GM10248 (cell line): ENCODE results near the gene SSTR4.

ENCODE experiments used
- CTCF ChIA-PET: fragments of 300-600 bp; sonication (Branson Sonifier 250); formaldehyde crosslinking; extraction: SDS; loops from one replicate; lab custom pipeline; 2021; ENCODE audit warnings: antibody characterized with exemption; lab: Yijun Ruan, JAX
- POLR2A ChIA-PET: fragments of 350-650 bp; sonication (Branson Sonifier 250); formaldehyde crosslinking; extraction: SDS; loops from one replicate; lab custom pipeline; 2020; ENCODE audit warnings: antibody characterized with exemption; lab: Yijun Ruan, JAX
- DNase-seq: peaks from one replicate; pipeline ENCODE4 v3.0.0; 2012; ENCODE audit errors: extremely low spot score
- CTCF ChIP-seq: IDR thresholded peaks from 2 replicates; pipeline ENCODE4 v1.5.1; 2012; ENCODE audit warnings: mild to moderate bottlenecking, low read depth; ENCODE audit errors: extremely low read depth, missing control alignments, control extremely low read depth

SSTR4 gene

GRCh38 chr20:23047001-23047737 is 12.1 kb downstream of the SSTR4 start:
- ChIA-PET POLR2A (no interaction called here), CTCF (interaction anchor here (1.1 kb wide), 1 partner anchor 188 kb away, joined by 3 read pairs; no protein-coding TSS in a partner anchor)
- TF ChIP-seq CTCF, result no peak
- no peak for DNase-seq

DNA sequence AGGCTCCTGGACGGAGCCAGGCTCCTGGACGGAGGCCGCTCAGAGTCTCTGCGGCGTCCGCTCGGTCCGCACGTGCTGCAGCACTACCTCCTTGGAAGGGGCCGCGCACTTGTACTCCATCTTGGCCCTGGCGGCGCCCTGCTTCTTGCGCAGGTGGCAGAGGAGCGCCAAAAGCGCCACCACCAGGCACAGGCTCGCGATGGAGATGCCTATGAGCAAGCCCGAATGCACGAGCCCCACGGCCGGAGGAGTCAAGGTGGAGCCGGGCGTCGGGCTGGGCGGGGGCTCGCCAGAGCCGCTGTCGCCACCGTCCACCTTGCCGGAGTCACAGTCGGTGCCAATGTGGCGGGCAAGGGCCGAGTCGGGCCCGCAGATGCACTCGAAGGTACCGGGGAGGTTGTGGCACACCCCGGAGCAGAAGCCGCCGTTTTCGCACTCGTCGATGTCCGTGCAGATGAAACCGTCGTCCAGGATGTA is 12.7 kb downstream of the SSTR4 start:
- TF ChIP-seq CTCF, result no peak
- CTCF ChIA-PET, result interaction anchor here (4.6 kb wide), 1 partner anchor 13 kb away, joined by 23 read pairs; no protein-coding TSS in a partner anchor
- POLR2A ChIA-PET, result no interaction called here
- DNase-seq, result no peak

DNA sequence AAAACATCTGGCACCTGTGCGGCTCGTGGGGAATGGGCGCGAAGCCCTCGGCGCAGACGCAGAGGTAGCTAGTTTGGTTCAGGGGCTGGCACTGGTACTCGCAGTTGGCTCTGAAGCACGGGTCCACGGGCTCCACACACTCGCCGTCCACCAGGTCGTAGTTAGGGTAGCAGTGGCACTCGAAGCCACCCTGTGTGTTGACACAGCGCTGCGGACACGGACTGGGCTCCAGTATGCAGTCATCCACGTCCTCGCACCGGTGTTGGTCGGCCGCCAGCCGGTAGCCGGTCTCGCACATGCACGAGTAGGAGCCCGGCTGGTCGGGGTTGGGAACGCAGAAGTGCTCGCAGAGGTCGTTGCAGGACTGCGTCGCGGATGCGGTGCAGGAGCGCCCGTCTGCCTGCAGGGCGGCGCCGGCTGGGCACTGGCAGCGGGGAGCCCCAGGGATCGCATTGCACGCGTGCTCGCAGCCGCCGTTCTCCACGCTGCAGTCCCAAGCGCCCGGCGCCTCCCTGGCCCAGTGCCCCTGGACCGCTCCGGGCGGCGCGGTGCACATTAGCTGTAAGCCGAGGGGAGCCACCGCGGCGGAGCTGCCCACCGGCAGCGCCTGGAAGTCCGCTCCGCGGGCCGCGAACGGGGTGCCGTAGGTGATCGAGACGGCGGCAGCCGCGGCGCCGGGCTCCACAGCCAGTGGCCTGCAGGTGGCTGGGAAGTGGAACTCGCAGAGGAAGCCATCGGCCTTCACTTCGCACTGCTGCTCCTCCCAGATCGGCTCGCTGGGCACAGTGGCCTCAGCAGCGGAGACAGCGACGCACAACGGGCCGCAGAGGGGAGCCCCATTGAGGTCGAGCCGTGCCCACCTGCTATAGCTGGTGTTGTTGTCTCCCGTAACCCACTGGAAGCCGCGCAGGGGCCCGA is 13.4 kb downstream of the SSTR4 start:
- ChIA-PET POLR2A (no interaction called here), CTCF (interaction anchor here (0.7 to 4.6 kb wide), 4 partner anchors 10 to 186 kb away, joined by 3 to 23 read pairs (median 6); no protein-coding TSS in a partner anchor)
- TF ChIP-seq CTCF, result peak; percentile 26
- peak; percentile 40 for DNase-seq

DNA sequence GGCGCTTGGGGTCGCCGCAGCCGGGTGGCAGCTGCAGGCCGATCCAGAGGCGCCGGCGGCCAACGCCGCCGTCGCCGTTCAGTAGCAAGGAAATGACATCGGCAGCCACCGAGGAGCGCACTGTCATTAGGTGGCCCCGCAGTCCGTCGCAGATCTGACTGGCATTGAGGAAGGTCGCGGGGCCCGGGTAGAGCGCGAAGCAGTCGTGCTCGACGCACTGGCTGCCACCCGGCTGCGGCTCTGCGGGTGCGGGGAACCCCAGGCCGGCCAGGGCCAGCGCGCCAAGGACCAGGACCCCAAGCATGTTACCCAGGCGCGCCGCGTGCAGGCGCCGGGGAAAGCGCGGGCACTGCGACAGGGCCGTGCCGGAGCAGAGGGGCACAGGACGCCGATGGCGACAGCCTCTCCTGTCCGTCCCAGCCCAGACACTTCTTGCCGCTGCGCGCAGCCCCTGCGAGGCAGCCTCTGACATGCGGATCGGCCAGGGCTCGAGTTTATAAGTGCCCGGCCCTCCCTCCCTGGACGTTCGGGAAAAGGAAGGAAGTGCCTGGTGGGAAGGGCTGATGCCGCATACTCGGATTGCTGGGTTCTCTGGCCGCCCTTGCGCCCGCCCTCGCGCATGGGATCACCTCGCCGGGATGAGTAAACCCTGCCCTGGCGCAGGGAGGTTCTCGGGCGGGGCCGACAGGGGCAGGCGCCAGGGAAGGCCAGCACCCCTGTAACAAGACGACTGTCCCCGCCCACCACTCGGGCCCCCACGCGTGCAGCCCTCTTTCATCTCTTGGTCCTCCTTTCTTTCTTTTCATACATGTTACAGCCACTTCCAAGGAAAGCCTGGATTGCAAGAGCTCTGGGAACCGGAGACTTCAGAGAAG is 14.3 kb downstream of the SSTR4 start, which contains the start of gene THBD:
Gene THBD, minus strand, starts transcription at position 472 of the 875 bp plus-strand sequence. Its CDS starts 168 bp downstream, at position 304.
- DNase-seq, result no peak
- TF ChIP-seq CTCF, result no peak
- ChIA-PET CTCF (interaction anchor here (0.7 to 4.6 kb wide), 15 partner anchors 10 to 196 kb away, joined by 3 to 33 read pairs (median 7); partner anchors contain the start of gene CD93), POLR2A (no interaction called here)

- CTCF ChIA-PET, result interaction anchor here (0.7 to 4.6 kb wide), 31 partner anchors 11 to 396 kb away, joined by 3 to 33 read pairs (median 7); partner anchors contain the start of gene CD93
- POLR2A ChIA-PET, result interaction anchor here (0.9 kb wide), 1 partner anchor 9 kb away, joined by 3 read pairs; no protein-coding TSS in a partner anchor
- DNase-seq, result no peak
- no peak for TF ChIP-seq CTCF
These were observed 15.1 kb downstream of the SSTR4 start for GRCh38 chr20:23050076-23050838.
